Measurements from ENCODE around the gene FOXD2.
"Not testable (repeated sequence)": the region's sequence is repeated elsewhere in the genome, so short reads cannot be mapped to it uniquely, and the experiment has no call there.

The FOXD2 gene

DNA sequence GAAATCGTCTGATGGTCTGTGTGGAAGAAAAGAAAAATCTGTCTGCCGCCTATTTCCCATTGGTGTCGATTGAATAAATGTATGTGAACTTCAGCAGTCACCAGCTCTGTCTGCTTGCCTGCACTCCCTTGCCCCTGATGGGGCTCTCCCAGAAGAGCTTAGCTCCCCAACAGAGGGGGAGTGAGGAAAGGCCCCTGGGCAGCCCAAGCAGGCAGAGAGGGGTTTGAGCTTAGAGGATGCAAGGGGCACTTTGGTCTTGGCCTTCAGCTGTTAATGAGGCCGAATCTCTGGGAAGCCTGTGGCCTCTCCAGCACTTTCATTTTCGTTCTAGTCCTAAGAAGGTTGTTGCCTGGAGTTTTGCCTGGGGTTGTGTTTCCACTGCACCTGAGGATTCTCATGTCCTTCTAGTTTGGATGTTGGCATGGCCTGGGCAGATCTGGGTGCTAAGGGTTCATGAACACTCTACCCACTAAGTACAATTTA, 2.8 kb downstream of the FOXD2 start:
- DNase-seq = no peak

DNA sequence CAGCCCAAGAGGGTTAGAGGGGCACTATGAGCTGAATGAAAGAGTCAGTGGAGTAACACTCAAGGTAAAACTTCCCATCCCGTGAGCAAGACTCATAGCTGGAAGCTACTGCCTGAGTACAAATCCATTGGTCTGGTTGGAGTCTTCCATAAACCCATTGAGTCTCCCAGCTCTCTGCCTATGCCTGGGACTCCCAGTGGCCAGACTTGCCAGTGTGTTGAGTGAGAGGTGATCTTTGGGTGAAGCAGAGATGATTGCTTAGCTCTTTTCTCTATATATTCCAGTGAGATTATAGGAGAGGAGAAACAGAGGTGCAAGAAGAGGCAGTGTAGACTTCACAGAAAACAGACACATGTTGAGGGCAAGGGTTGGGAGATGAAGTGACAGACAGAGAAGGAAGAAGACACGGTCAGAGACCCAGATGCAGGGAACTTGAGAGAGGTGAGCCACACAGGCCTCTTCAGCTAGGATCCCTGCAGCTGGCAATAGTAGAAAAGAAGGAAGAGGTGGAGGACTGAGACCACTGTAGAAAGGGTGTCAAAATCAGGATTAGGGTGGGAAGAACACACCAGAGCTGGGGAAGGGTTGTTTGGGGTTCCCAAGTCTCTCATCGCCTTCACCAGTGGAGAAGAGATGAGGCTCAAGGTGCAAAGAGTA, 3.7 kb downstream of the FOXD2 start:
- DNase-seq = no peak

GRCh38 chr1:47442202-47442601, 4.4 kb downstream of the FOXD2 start:
- no peak for DNase-seq

- no peak for DNase-seq
Observed at GRCh38 chr1:47442842-47443529, 5.1 kb downstream of the FOXD2 start.

- DNase-seq = no peak
Observed at GRCh38 chr1:47443530-47444296, 5.9 kb downstream of the FOXD2 start.

GRCh38 chr1:47444297-47444561, 6.4 kb downstream of the FOXD2 start:
- DNase-seq = no peak

DNA sequence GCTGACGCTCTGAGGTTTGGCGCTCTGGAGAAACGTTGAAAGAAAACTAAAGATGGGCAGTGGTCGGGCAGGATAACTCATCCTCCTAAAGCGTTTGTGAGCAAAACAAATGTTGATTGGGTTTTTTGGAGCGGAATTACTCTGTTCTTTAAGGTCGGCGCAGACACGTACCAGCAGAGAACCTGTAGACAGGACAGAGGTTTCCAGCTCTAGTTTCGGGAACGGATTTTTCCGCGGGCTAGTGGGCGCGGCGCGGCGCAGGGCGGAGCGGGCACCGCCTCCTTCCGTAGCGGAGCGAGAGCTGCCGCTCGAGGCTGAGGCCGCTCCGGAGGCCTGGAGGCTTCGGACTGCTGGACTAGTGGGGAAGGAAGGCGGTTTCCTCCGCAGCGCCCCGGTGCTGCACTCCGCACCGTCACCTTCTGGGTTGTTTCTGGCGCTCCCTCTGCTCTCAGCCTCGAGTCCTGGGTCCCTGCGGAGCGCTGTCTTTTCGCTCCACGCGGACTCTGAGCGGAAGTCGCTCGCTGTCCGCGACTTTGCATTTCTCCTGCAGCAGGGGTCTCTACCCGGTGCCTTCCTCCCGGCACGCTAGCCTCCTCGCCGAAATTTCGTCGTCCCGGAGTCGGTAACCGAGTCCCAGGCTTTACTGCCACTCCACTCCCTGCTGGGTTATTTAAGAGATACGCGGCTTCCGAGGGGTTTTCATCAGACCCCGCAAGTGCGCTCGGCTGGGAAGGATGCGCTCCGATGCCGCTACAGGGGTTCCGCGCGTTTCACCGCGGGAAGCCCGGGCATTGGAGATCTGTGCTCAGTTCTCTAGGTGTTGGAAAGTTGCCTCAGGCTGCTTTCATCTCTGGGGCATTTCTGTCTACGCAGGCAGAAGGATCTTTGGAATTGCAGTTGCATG, 7.0 kb downstream of the FOXD2 start:
- DNase-seq = no peak

GRCh38 chr1:47445823-47446550, 8.1 kb downstream of the FOXD2 start:
- no peak for DNase-seq

GRCh38 chr1:47448462-47449222, 10.8 kb downstream of the FOXD2 start:
- no peak for DNase-seq

DNA sequence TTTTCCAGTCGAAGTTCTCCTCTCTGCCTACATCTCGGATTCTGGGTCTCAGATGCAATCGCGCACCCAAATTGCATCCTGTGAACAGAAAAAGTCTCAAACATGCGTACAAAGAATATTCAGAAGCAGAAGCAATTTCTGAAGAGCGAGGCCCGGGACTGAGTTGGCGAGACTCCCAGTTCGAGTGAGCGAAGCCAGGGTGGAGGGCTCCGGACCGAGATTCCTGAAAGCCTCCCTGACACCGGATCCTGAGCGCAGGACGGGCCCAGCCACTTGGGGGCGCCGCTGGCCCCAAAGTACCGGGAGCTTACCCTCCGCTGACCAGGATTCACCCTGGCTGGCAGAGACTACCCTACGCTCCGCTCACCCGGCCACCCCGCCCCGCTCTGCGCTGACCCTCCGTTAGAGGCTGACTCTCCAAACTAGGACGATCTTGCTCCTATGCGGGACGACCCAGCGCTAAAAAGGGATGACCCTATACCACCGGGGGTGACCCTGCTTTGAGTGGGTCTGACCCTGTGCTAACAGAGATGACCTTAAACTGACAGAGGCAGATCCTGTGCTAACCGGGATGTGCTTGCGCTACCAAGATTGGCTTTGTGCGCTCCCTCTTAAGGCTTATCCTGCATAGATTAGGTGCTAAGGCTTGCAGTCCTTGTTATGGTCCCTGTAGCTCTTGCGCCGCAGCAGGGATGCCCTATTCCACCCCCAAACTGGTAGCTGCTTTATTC, 12.1 kb downstream of the FOXD2 start:
- no peak for DNase-seq

DNA sequence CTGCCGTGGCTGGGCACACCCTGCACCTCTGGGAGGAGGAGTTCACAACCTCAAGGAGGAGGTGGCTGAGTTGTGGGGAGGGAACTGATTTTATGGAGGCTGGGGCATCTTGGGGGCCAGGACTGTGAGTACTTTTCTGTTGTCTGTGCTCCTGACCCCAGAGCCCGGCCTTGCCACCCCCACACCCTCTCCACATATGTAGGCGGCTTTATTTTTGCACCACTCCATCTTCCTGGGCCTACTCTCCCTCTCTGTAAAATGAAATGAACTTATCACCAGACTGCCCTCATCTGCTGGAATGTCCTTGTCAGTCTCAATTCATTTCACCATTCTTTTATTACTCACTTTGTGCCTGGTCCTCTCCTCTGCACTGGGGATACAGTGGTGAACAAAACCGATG, 12.8 kb downstream of the FOXD2 start:
- DNase-seq = no peak

GRCh38 chr1:47452426-47452825, 14.6 kb downstream of the FOXD2 start:
- DNase-seq = no peak

GRCh38 chr1:47453910-47454309, 16.1 kb downstream of the FOXD2 start:
- not testable (repeated sequence) for DNase-seq

DNA sequence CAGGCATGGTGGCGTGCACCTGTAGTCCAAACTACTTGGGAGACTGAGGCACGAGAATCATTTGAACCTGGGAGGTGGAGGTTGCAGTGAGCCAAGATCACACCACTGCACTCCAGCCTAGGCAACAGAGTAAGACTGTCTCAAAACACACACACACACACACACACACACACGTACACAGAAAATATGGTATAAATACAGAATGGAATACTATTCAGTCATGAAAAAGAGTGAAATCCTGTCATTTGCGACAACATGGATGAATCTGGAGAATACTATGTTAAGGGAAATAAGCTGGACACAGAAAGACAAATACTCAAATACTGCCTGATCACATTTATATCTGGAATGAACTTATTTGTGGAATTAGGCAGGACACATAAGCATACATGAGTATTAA, 18.4 kb downstream of the FOXD2 start:
- no peak for DNase-seq

DNA sequence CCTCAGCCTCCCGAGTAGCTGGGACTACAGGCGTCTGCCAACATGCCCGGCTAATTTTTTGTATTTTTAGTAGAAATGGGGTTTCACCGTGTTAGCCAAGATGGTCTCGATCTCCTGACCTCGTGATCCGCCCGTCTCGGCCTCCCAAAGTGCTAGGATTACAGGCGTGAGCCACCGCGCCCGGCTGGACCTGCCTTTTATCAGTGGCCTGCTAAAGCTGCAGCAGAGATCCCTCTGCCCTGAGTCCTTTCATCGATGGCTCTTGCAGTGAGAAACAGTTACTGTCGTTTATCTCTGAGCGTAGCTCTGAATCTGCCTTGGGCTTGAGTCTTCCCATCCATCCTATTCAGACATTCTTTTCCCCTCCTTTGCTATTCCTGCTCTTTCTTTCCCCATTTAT, 19.7 kb downstream of the FOXD2 start:
- not testable (repeated sequence) for DNase-seq

- DNase-seq = no peak
Observed at GRCh38 chr1:47459253-47459788, 21.5 kb downstream of the FOXD2 start.

- no peak for DNase-seq
Observed at GRCh38 chr1:47460040-47460439, 22.2 kb downstream of the FOXD2 start.

DNA sequence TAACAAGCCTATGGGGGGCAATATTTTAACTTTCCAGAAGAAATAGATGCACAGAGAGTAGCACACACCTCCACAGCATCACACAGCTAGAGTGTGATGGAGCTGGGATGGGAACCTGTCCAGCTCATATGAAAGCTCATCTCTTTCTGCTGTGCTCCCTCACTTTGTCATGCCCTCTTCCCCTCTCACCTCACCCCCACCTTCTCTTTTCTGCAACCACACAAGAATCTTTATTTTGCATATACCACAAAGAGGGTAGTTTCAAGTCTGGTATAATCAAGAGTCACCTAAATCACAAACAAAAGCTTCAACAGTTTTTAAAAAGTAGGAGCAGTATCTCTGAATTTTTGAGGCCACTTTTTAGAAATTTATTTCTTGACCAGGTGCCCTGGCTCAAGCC, 22.6 kb downstream of the FOXD2 start:
- no peak for DNase-seq

GRCh38 chr1:47465605-47466004, 27.8 kb downstream of the FOXD2 start:
- DNase-seq = no peak

DNA sequence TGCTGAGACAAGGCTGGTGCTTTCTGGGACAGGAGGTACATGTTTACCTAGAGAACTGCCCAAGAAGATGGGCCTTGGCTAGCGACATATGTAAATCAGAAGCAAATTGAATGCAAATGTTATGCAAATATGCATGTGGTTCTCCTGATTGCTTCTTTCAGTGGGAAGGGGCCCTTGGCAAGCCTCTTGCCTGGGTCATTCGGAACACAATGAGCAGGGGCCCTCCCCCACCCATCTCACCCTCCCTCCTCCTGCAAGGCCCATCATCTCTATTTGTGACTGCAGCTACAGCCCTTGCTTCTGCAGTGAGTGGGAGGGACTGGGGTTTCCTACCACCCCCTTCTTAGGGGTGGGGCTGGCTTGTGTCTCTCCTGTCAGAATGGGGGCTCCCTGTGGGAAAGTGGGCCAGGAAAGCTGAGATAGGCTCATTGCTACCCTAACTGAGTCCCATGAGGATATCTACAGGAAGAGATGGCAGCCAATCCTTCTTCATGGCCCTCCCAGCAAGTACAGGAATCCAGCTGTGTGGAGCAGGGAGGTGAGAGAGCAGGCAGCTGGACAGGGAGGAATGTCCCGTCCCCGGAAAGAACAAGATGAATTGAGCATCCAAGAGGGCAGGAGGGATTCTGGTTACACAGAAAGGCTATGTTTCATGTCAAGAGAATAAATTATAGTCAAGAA, 31.0 kb downstream of the FOXD2 start:
- DNase-seq = no peak

Measured in activated CD4-positive, CD25-positive, alpha-beta regulatory T cell (primary cell).